SIG-M5 (cell line): Measurements from ENCODE around the gene DNAH5.
"Not testable (repeated sequence)": the region's sequence is repeated elsewhere in the genome, so short reads cannot be mapped to it uniquely, and the experiment has no call there.

Source experiments
- DNase-seq: peaks from one replicate; lab custom pipeline; 2025; lab: John Stamatoyannopoulos, UW

Gene DNAH5

GRCh38 chr5:13944560-13945199 is at the start of gene DNAH5:
Gene DNAH5 (minus strand): TSS chr5:13944688. CDS start chr5:13944438, 250 bp downstream.
- DNase-seq, result no peak

GRCh38 chr5:13993926-13994325 is 49.4 kb upstream of the DNAH5 start:
- DNase-seq, result no peak

- no peak for DNase-seq
These were observed 48.3 kb upstream of the DNAH5 start for GRCh38 chr5:13992795-13993194.

GRCh38 chr5:13991365-13991764 is 46.9 kb upstream of the DNAH5 start:
- no peak for DNase-seq

GRCh38 chr5:13990896-13991295 is 46.4 kb upstream of the DNAH5 start:
- DNase-seq, result no peak

- DNase-seq, result no peak
These were observed 45.3 kb upstream of the DNAH5 start for GRCh38 chr5:13989832-13990231.

GRCh38 chr5:13987843-13988464 is 43.5 kb upstream of the DNAH5 start:
- DNase-seq, result no peak

GRCh38 chr5:13985731-13986418 is 41.4 kb upstream of the DNAH5 start:
- no peak for DNase-seq

- not testable (repeated sequence) for DNase-seq
These were observed 40.4 kb upstream of the DNAH5 start for GRCh38 chr5:13984888-13985287.

- no peak for DNase-seq
These were observed 32.7 kb upstream of the DNAH5 start for GRCh38 chr5:13976867-13977830.

GRCh38 chr5:13976223-13976622 is 31.7 kb upstream of the DNAH5 start:
- no peak for DNase-seq

- DNase-seq, result no peak
These were observed 30.8 kb upstream of the DNAH5 start for GRCh38 chr5:13975246-13975645.

- no peak for DNase-seq
These were observed 29.2 kb upstream of the DNAH5 start for GRCh38 chr5:13973724-13974123.

- no peak for DNase-seq
These were observed 27.5 kb upstream of the DNAH5 start for GRCh38 chr5:13972029-13972428.

- DNase-seq, result no peak
These were observed 12.7 kb upstream of the DNAH5 start for GRCh38 chr5:13957032-13957645.

- no peak for DNase-seq
These were observed 12.0 kb upstream of the DNAH5 start for GRCh38 chr5:13956471-13956870.

- no peak for DNase-seq
These were observed 11.4 kb upstream of the DNAH5 start for GRCh38 chr5:13955896-13956295.

GRCh38 chr5:13946111-13946510 is 1.6 kb upstream of the DNAH5 start:
- no peak for DNase-seq

- DNase-seq, result no peak
These were observed 783 bp upstream of the DNAH5 start for GRCh38 chr5:13945271-13945670.

- DNase-seq, result no peak
These were observed 812 bp downstream of the DNAH5 start for GRCh38 chr5:13943676-13944075.

- DNase-seq, result no peak
These were observed 3.0 kb downstream of the DNAH5 start for GRCh38 chr5:13941468-13941867.

- no peak for DNase-seq
These were observed 4.8 kb downstream of the DNAH5 start for GRCh38 chr5:13939638-13940037.
